ENCODE data around the gene CACNG4.

The CACNG4 gene

DNA sequence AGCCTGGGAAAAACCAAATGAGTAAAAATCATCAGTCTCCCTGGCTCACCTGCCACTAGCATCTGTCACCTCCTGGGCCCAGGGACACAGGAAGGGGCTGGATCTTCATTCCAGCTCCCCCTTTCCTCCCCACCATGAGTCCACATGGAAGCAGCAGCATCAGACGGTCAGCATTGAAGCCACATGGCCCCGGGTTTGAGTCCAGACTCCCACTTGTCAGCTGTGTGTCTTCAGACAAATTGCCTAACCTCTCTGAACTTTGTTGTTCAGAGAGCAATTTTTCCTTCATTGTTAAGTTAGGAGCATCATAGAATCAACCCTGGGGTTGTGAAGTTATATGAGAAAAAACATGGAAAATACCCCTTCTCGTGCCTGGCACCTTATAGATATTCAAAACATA, 10.7 kb downstream of the CACNG4 start:
- Histone ChIP-seq H3K9me3 (no peaks in the 10 kb centered on the region), H3K27ac (no peak overlapping the region), H3K4me1 (ENCODE audit: control insufficient read depth in 1 of 2, insufficient read depth in 1 of 2, low read depth in 1 of 2, low read length in 1 of 2) (no peaks in the 10 kb centered on the region), H3K27me3 (peaks cover 45% of the 10 kb centered on the region), H3K36me3 (no peaks in the 10 kb centered on the region), H3K4me3 (ENCODE audit: low read depth in 1 of 2, low read length in 1 of 2) (no peak overlapping the region)
- TF ChIP-seq, protein P1, sequence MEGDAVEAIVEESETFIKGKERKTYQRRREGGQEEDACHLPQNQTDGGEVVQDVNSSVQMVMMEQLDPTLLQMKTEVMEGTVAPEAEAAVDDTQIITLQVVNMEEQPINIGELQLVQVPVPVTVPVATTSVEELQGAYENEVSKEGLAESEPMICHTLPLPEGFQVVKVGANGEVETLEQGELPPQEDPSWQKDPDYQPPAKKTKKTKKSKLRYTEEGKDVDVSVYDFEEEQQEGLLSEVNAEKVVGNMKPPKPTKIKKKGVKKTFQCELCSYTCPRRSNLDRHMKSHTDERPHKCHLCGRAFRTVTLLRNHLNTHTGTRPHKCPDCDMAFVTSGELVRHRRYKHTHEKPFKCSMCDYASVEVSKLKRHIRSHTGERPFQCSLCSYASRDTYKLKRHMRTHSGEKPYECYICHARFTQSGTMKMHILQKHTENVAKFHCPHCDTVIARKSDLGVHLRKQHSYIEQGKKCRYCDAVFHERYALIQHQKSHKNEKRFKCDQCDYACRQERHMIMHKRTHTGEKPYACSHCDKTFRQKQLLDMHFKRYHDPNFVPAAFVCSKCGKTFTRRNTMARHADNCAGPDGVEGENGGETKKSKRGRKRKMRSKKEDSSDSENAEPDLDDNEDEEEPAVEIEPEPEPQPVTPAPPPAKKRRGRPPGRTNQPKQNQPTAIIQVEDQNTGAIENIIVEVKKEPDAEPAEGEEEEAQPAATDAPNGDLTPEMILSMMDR (IDR thresholded peaks at IDR 0.05), result no peak

DNA sequence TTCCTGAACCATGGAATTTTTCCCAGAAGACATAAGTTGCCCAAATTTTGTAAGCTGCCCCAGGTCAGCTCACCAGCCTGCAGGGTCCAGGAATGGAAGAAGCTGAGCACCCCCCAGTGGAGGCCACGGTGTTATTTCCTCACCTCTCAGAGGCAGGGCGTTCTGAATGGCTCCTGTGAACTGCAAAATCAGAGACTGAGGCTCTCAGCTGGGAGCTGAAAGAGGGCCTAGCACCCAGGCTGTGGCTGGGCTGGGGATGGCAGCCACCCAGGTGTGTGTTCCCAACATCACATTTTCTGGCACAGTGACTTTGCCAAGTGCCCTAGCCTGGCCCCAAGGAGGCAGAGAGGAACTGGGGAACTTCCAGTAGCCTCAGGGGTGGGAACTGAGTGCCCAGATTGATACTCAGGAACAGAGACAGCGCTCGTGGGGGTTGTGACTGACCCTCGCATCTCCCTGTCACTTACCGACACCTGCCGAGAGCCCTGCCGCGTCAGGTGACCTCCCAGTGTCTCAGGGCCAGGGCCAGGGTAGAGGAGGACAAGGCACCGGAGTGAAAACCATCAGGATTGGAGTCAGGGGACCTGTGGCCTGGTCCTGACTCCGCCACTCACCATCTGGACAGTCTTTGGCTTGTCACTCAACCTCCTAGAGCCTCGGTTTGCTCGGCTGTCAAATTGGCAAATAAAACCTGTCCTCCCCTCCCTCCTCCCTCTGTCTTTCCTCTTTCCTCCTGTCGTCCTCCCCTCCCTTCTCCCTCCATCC, 11.3 kb downstream of the CACNG4 start:
- Histone ChIP-seq H3K27ac (no peak overlapping the region), H3K9me3 (no peaks in the 10 kb centered on the region), H3K4me1 (ENCODE audit: control insufficient read depth in 1 of 2, insufficient read depth in 1 of 2, low read depth in 1 of 2, low read length in 1 of 2) (no peaks in the 10 kb centered on the region), H3K27me3 (peaks cover 39% of the 10 kb centered on the region), H3K36me3 (no peaks in the 10 kb centered on the region), H3K4me3 (ENCODE audit: low read depth in 1 of 2, low read length in 1 of 2) (no peak overlapping the region)
- TF ChIP-seq, protein P1 (IDR thresholded peaks at IDR 0.05), result no peak

DNA sequence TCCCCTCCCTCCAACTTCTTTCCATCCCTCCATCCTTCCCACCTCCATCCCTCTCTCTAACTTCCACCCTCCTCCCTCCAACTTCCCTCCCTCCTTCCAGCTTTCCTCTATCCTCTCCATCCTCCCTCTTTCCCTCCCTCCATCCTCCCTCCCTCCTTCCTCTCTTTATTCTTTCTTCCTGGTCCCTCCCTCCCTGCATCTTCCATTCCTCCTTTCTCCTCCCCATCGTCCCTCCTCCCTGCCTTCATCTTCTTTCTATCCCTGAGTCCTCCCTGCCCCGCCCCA, 11.8 kb downstream of the CACNG4 start:
- Histone ChIP-seq H3K9me3 (no peaks in the 10 kb centered on the region), H3K27ac (no peak overlapping the region), H3K27me3 (peaks cover 36% of the 10 kb centered on the region), H3K36me3 (no peaks in the 10 kb centered on the region), H3K4me1 (ENCODE audit: control insufficient read depth in 1 of 2, insufficient read depth in 1 of 2, low read depth in 1 of 2, low read length in 1 of 2) (no peaks in the 10 kb centered on the region), H3K4me3 (ENCODE audit: low read depth in 1 of 2, low read length in 1 of 2) (no peak overlapping the region)
- TF ChIP-seq, protein P1 (IDR thresholded peaks at IDR 0.05), result no peak

DNA sequence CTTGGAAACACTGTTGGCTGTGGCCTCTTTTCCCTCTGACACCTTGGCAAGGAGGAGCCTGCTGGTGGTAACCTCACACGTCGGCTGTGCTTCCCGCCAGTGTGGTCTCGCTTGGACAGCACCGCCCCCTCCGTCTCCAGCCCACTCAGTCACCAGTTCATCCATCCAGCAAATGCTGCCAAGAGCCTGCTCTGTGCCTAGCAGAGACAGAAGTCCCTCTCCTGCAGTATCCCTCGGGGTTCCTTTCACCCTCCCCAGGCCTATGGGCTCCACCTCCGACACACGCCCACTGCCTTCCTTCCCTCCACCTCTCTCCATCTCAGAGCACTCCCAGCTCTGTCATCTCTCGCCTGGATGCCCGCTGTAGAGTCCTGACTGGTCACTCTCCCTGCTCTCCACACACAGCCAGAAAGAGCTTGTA, 12.3 kb downstream of the CACNG4 start:
- no peaks in the 10 kb centered on the region for H3K9me3 ChIP-seq
- H3K36me3 ChIP-seq, result no peaks in the 10 kb centered on the region
- no peaks in the 10 kb centered on the region for H3K4me1 ChIP-seq (ENCODE audit: control insufficient read depth in 1 of 2, insufficient read depth in 1 of 2, low read depth in 1 of 2, low read length in 1 of 2)
- TF ChIP-seq, protein P1 (IDR thresholded peaks at IDR 0.05), result no peak
- H3K27me3 ChIP-seq, result peaks cover 32% of the 10 kb centered on the region
- H3K4me3 ChIP-seq (ENCODE audit: low read depth in 1 of 2, low read length in 1 of 2), result no peak overlapping the region
- no peak overlapping the region for H3K27ac ChIP-seq

DNA sequence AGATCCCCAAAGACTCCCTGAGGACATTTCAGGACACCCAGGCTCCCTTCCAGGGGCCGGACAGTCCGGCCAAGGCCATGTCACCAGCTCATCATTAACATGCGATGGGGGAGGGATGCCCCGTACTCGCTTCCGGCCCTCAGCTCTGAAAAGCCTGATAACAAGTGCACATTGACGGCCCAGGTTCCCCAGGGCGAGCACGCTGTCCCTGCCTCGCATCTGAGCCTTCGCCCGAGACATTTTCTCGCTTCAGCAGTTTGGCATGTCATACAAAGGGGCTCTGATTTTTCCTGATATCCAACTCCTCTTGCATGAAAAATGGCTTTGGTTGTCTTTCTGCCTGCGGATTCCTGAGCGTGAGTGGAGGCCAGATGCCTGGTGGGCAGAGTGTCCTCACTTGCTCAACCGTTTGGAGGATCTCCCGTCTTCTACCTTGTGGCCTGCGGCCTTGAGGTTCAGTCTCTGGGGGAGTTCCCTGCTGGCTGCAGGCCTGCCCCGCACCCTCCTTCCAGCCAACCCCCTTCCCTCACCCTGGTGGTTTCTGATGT, 14.1 kb downstream of the CACNG4 start:
- H3K36me3 ChIP-seq, result no peaks in the 10 kb centered on the region
- peaks cover 27% of the 10 kb centered on the region for H3K27me3 ChIP-seq

More for the DNA sequence above, 14.1 kb downstream of the CACNG4 start:
- Histone ChIP-seq H3K9me3 (no peaks in the 10 kb centered on the region), H3K4me1 (ENCODE audit: control insufficient read depth in 1 of 2, insufficient read depth in 1 of 2, low read depth in 1 of 2, low read length in 1 of 2) (no peaks in the 10 kb centered on the region), H3K27ac (no peak overlapping the region), H3K4me3 (ENCODE audit: low read depth in 1 of 2, low read length in 1 of 2) (no peak overlapping the region)
- TF ChIP-seq, protein P1 (IDR thresholded peaks at IDR 0.05), result no peak
